Aorta (tissue), 5 donors: ENCODE results near the gene CCR5. TPM values are rescaled to one million over a fixed set of nuclear protein-coding genes. Genes with fewer than 3 reads are reported as not detected.

Experiments
- ATAC-seq: fragments of 200-7000 bp; cut with Tn5 transposase; one replicate; pipeline ENCODE4 v1.9.1; 2022; ENCODE audit warnings: moderate library complexity; ENCODE audit not compliant: low FRiP score
- DNase-seq, 2 donors: peaks; one replicate each; pipeline ENCODE4 v3.0.0-alpha.2; 2020
- H3K27ac ChIP-seq, 2 donors: one replicate each; pipeline ENCODE4 v1.5.1; 2013; ENCODE audit warnings: low read length in 2 of 2, mild to moderate bottlenecking in 2 of 2, moderate library complexity in 2 of 2, control low read depth in 1 of 2, inconsistent platforms in 1 of 2, low read depth in 1 of 2
- H3K27me3 ChIP-seq, 2 donors: one replicate each; pipeline ENCODE4 v1.6.1; 2013; ENCODE audit warnings: control low read depth in 1 of 2, low read length in 1 of 2, mild to moderate bottlenecking in 1 of 2, moderate library complexity in 1 of 2; ENCODE audit not compliant: insufficient read depth in 2 of 2, control insufficient read depth in 1 of 2
- H3K36me3 ChIP-seq, 2 donors: one replicate each; pipeline ENCODE4 v1.6.1; 2013; ENCODE audit warnings: control low read depth in 1 of 2, low read length in 1 of 2, mild to moderate bottlenecking in 1 of 2; ENCODE audit not compliant: insufficient read depth in 2 of 2, control insufficient read depth in 1 of 2
- H3K4me1 ChIP-seq, 2 donors: one replicate each; pipeline ENCODE4 v1.6.1; 2013; ENCODE audit warnings: low read length in 2 of 2, control low read depth in 1 of 2, mild to moderate bottlenecking in 1 of 2, moderate library complexity in 1 of 2; ENCODE audit not compliant: insufficient read depth in 2 of 2, control insufficient read depth in 1 of 2
- H3K4me3 ChIP-seq, 2 donors: one replicate each; pipeline ENCODE4 v1.5.1; 2013; ENCODE audit warnings: low read length in 2 of 2, control low read depth in 1 of 2, mild to moderate bottlenecking in 1 of 2
- H3K9me3 ChIP-seq: one replicate; pipeline ENCODE4 v1.6.1; 2013; ENCODE audit warnings: mild to moderate bottlenecking, low read length; ENCODE audit not compliant: control insufficient read depth
- WGBS, 2 donors: extraction: QIAGEN DNeasy Blood & Tissue Kit; methylation state at CpG; one replicate each; pipeline ENCODE4 v1.1.7; 2013; 5-methylcytosine and 5-hydroxymethylcytosine counted together
- intact Hi-C, 2 donors: fragments of 100-400 bp; cut with DNase I; formaldehyde crosslinking; loops; one replicate each; pipeline versions ENCODE4 v1.14.2 to v1.15.0; 2022
- polyA plus RNA-seq, 2 donors: library from polyadenylated mRNA; stranded (reverse); fragments of 200-250 nt; gene quantifications; one replicate each; pipeline ENCODE4 v1.2.3, GENCODE V29; 2013
- total RNA-seq, 2 donors: library from RNA; stranded (reverse); fragmentation: NEBNext Ultra II Directional; extraction: Animal tissue kit (Norgen Biotek cat#: 25700); gene quantifications; one replicate each; pipeline ENCODE4 v1.2.1, GENCODE V29; 2021
- donor health status: healthy with polysubstance abuse.
- donor health status: Bipolar disorder and iron deficiency.
- donor health status: DM: no; HTN: no; CAD: no.
- donor health status: DM: no; HTN: no; CAD: no.
- donor health status: DM: yes; HTN: yes; CAD: no.

CCR5 gene
- total and polyA plus RNA-seq, 4 donors: 0.05 to 5.7 (median 3.1) TPM

DNA sequence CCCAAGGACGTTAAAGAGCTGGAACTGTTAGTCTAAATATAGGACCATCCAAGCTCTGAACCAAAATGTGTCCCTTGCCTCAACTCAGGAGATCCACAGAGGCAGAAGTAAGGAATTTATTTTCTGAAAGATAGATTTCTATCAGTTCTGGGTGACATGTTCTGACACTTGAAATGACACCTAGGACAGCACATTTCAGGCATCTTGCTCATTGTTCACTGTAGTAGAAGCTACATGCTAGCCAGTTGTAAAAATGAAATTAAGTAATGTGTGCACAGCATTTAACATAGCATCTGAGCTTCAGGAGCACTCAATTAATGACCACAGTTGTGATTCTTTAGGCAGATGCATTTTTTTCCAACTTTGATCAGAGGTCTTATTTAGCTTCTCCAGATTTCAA is 16.3 kb upstream of the CCR5 start:
- DNase-seq (no peak), ATAC-seq (no peak)
- Histone ChIP-seq H3K4me1 (no peaks in the 10 kb centered on the region), H3K27ac (no peak overlapping the region), H3K4me3 (no peak overlapping the region), H3K36me3 (no peaks in the 10 kb centered on the region), H3K9me3 (peaks cover 1% of the 10 kb centered on the region), H3K27me3 (peaks cover 0 to 2% of the 10 kb centered on the region in 2 donors)
- intact Hi-C loops: no loop called here
- WGBS, 2 donors: 8 to 28% methylated on average over 1 of the region's 1 CpG

DNA sequence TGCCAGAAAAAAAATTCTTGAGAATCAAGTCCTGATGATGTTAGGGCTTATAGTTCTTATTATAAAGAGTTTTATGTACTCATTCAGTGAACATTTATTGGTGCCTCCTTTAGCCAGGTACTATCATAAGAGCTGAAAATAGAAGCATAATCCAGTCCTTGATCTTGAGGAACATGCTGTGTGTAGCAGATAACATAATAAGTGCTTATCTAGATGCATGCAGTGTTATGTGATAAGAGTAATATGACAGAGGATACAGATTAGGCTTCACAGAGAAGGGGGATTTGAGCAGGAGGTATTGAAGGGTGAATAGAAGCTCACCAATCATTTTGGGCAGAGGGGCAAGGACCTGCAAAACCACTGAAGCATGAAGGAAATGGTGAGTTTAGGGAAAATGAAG is 15.8 kb upstream of the CCR5 start:
- no peak for DNase-seq
- Histone ChIP-seq H3K4me3 (no peak overlapping the region), H3K27me3 (peaks cover 0 to 2% of the 10 kb centered on the region in 2 donors), H3K4me1 (no peaks in the 10 kb centered on the region), H3K36me3 (no peaks in the 10 kb centered on the region), H3K27ac (no peak overlapping the region), H3K9me3 (peaks cover 1% of the 10 kb centered on the region)
- intact Hi-C loops: no loop called here
- ATAC-seq: no peak

DNA sequence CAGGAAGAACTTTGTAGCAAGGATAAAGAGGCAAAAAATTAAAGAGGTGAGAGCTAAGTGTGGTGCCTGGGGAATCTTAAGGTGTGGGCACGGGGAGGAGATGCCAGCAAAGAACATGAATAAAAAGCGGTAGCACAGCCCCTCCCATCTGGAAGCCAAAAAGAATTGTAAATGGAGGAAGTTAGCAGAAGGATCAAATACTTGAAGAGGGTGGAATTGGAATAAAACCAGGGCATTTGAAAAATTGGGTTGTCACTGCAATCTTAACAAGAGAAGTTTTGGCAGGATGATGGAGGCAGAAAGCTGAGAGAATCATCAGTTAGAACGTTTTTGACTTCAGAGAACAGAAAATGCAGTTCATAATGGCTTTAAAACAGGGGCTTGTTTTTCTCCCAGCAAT is 14.5 kb upstream of the CCR5 start:
- ATAC-seq: no peak
- H3K27me3 ChIP-seq: peaks cover 0 to 2% of the 10 kb centered on the region in 2 donors
- DNase-seq: no peak
- H3K4me1 ChIP-seq: no peaks in the 10 kb centered on the region
- H3K4me3 ChIP-seq: no peak overlapping the region
- H3K36me3 ChIP-seq: no peaks in the 10 kb centered on the region
- WGBS, 2 donors: 47 to 49% methylated on average over 3 of the region's 3 CpGs
- intact Hi-C loops: no loop called here
- H3K9me3 ChIP-seq: no peaks in the 10 kb centered on the region
- H3K27ac ChIP-seq: no peak overlapping the region

DNA sequence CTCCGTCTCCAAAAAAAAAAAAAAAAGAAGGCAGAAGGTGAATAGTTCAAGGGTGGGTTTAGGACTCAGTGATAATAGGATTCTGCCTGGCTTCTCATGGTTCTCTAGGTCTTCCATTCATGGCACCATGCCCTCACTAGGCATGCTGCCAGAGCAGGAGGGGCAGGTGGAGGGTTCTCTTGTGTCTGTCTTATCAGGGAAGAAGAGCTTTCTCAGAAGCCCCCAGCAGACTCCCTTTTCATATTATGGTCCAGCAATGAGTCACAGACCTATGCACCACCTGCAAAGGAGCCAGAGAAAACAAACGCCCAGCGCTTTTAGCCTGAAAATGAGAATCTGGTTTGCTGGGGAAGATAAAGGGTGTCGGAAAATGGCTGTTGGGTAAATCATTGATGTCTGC is 13.8 kb upstream of the CCR5 start:
- H3K9me3 ChIP-seq: no peaks in the 10 kb centered on the region
- no peak overlapping the region for H3K27ac ChIP-seq
- H3K36me3 ChIP-seq: no peaks in the 10 kb centered on the region
- 66 to 67% methylated on average over 4 of the region's 4 CpGs for WGBS, 2 donors
- peaks cover 0 to 2% of the 10 kb centered on the region in 2 donors for H3K27me3 ChIP-seq
- no peak for DNase-seq
- intact Hi-C loops: no loop called here
- H3K4me1 ChIP-seq: no peaks in the 10 kb centered on the region
- ATAC-seq: no peak
- H3K4me3 ChIP-seq: no peak overlapping the region

DNA sequence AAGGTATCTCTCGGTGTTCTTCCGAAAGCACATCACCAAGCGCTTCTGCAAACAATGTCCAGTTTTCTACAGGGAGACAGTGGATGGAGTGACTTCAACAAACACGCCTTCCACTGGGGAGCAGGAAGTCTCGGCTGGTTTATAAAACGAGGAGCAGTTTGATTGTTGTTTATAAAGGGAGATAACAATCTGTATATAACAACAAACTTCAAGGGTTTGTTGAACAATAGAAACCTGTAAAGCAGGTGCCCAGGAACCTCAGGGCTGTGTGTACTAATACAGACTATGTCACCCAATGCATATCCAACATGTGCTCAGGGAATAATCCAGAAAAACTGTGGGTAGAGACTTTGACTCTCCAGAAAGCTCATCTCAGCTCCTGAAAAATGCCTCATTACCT is 12.3 kb upstream of the CCR5 start:
- no peaks in the 10 kb centered on the region for H3K36me3 ChIP-seq
- no peak overlapping the region for H3K27ac ChIP-seq
- no peaks in the 10 kb centered on the region for H3K4me1 ChIP-seq
- ATAC-seq: no peak
- DNase-seq: no peak
- 78 to 86% methylated on average over 6 of the region's 6 CpGs for WGBS, 2 donors
- H3K9me3 ChIP-seq: no peaks in the 10 kb centered on the region
- H3K4me3 ChIP-seq: no peak overlapping the region
- intact Hi-C loops: no loop called here
- peaks cover 0 to 2% of the 10 kb centered on the region in 2 donors for H3K27me3 ChIP-seq

DNA sequence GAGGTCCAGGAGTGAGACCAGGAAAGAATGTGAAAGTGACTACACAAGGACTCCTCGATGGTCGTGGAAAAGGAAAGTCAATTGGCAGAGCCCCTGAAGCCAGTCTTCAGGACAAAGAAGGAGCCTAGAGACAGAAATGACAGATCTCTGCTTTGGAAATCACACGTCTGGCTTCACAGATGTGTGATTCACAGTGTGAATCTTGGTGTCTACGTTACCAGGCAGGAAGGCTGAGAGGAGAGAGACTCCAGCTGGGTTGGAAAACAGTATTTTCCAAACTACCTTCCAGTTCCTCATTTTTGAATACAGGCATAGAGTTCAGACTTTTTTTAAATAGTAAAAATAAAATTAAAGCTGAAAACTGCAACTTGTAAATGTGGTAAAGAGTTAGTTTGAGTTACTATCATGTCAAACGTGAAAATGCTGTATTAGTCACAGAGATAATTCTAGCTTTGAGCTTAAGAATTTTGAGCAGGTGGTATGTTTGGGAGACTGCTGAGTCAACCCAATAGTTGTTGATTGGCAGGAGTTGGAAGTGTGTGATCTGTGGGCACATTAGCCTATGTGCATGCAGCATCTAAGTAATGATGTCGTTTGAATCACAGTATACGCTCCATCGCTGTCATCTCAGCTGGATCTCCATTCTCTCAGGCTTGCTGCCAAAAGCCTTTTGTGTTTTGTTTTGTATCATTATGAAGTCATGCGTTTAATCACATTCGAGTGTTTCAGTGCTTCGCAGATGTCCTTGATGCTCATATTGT is 10.8 kb upstream of the CCR5 start:
- peaks cover 0 to 2% of the 10 kb centered on the region in 2 donors for H3K27me3 ChIP-seq
- H3K4me1 ChIP-seq: no peaks in the 10 kb centered on the region
- no peak overlapping the region for H3K27ac ChIP-seq
- ATAC-seq (no peak), DNase-seq (no peak)
- no peaks in the 10 kb centered on the region for H3K36me3 ChIP-seq
- no peaks in the 10 kb centered on the region for H3K9me3 ChIP-seq
- 56 to 57% methylated on average over 11 of the region's 11 CpGs for WGBS, 2 donors
- H3K4me3 ChIP-seq: no peak overlapping the region
- intact Hi-C loops: no loop called here

DNA sequence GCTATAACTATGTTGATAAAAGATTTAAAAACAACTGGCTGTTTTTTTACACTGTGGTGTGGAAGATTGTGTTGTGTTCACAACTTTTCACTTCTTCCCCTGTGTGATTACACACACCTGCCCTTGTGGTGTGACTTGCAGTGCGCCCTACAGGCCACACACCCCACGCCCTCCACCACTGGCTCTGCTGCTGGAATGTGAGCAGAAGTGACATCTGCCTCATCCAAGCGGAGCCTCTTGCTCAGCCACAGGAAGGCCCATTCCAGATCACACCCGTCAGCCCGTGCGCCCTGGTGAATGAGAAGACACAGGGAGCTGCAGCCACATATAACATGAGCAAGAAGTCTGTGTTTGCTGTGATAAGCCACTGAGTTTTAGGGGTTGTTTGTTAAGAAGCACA is 9.8 kb upstream of the CCR5 start:
- WGBS, 2 donors: 67 to 78% methylated on average over 6 of the region's 6 CpGs
- ATAC-seq (no peak), DNase-seq (no peak)
- Histone ChIP-seq H3K9me3 (no peaks in the 10 kb centered on the region), H3K4me1 (no peaks in the 10 kb centered on the region), H3K36me3 (no peaks in the 10 kb centered on the region), H3K4me3 (no peak overlapping the region), H3K27me3 (no peaks in the 10 kb centered on the region), H3K27ac (no peak overlapping the region)
- intact Hi-C loops: no loop called here

DNA sequence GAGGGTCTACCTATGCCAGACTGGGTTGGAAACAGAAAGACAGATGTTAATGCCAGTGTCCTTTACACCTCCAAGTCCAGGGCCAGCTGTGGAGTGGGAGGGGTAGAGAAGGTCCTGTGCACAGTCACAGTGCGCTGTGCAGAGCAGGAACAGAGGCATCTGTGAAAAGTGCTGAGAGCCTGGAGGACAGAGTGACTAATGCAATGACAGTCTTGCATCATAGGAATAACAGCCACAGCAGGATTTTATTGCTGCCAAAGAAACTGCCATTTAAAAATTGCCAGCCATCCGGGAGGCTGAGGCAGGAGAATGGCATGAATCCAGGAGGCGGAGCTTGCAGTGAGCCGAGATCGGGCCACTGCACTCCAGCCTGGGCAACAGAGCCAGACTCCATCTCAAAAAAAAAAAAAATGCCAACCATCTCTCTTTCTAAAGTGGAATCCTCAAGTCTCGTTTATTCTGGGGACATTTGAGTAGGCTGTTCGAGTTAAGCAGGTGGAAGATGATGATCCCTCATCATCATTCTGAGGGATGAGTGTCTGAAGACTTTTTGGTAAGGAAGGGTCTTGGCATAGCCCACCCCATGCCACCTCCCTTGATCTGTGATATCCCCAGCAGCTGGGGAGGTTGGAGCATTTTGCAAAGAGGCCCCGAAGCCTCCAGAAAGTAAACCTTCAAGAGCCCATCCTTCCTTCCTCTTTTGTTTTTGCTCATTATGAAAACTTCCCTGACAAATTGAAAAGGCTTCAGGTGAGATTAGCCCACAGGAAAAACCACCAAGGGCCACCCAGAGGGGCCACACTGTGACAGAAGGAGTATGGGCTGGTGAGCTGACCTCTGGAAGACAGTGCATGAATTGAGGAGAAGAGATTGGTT is 9.1 kb upstream of the CCR5 start:
- 53 to 55% methylated on average over 8 of the region's 8 CpGs for WGBS, 2 donors
- Histone ChIP-seq H3K9me3 (no peaks in the 10 kb centered on the region), H3K27me3 (no peaks in the 10 kb centered on the region), H3K4me3 (no peak overlapping the region), H3K4me1 (no peaks in the 10 kb centered on the region), H3K27ac (no peak overlapping the region), H3K36me3 (no peaks in the 10 kb centered on the region)
- ATAC-seq: no peak
- DNase-seq: peak in 1 of 2 donors; percentile 66
- intact Hi-C loops: no loop called here

DNA sequence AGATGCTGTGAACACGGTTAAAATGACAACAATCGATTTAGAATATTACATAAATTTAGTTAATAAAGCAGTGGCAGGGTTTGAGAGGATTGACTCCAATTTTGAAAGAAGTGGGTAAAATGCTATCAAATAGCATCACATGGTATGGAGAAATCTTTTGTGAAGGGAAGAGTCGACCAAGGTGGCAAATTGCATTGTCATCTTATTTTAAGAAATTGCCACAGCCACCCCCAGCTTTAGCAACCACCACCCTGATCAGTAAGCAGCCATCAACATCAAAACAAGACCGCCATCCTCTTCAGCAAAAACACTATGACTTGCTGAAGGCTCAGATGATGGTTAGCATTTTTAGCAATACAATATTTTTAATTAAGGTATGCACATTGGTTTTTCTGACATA is 5.7 kb upstream of the CCR5 start:
- WGBS, 2 donors: 79 to 84% methylated on average over 4 of the region's 4 CpGs
- no peak for DNase-seq

More for the DNA sequence above, 5.7 kb upstream of the CCR5 start:
- ATAC-seq: no peak
- Histone ChIP-seq H3K36me3 (no peaks in the 10 kb centered on the region), H3K27ac (no peak overlapping the region), H3K4me3 (no peak overlapping the region), H3K27me3 (no peaks in the 10 kb centered on the region), H3K9me3 (peaks cover 2% of the 10 kb centered on the region), H3K4me1 (no peaks in the 10 kb centered on the region)
- intact Hi-C loops: no loop called here
